ENCODE measurements around the gene AHI1.

- TF ChIP-seq CTCF (IDR thresholded peaks at IDR 0.05) (no peak), NFIC (IDR thresholded peaks at IDR 0.05; ENCODE audit: borderline replicate concordance) (no peak), REST (IDR thresholded peaks at IDR 0.05; ENCODE audit: low read depth, low read length) (no peak), SMC3 (IDR thresholded peaks at IDR 0.05; ENCODE audit: low read depth, low read length) (no peak), EP300 (IDR thresholded peaks at IDR 0.05; ENCODE audit: borderline replicate concordance in 1 of 2, low read depth in 1 of 2, low read length in 1 of 2) (no peak), USF2 (IDR thresholded peaks at IDR 0.05; ENCODE audit: borderline replicate concordance, low read depth, low read length) (no peak), ZBTB33 (IDR thresholded peaks at IDR 0.05; ENCODE audit: borderline replicate concordance, low read depth) (no peak), MXI1 (IDR thresholded peaks at IDR 0.05; ENCODE audit: low read depth, low read length) (no peak), TAF1 (IDR thresholded peaks at IDR 0.05; ENCODE audit: borderline replicate concordance, low read depth, low read length) (no peak), PBX3 (IDR thresholded peaks at IDR 0.05) (no peak), POLR2AphosphoS5 (IDR thresholded peaks at IDR 0.05; ENCODE audit: low read depth, low read length) (no peak), FOXJ3 (CRISPR knock-in tag; IDR thresholded peaks at IDR 0.05) (no peak), GATA2 (CRISPR knock-in tag; IDR thresholded peaks at IDR 0.05) (no peak), YY1 (IDR thresholded peaks at IDR 0.05; ENCODE audit: low read depth) (no peak)
These were observed 8.1 kb upstream of the AHI1 start for GRCh38 chr6:135505648-135506047.
